GM10847 (cell line): Measurements from ENCODE around the gene COL4A1.

Experiments
- POLR2A ChIP-seq: IDR thresholded peaks from 2 replicates; pipeline ENCODE4 v1.6.1; 2011; ENCODE audit not compliant: insufficient read length; ENCODE audit errors: extremely low read depth

The COL4A1 gene

GRCh38 chr13:110131424-110131823, 175.5 kb downstream of the COL4A1 start:
- TF ChIP-seq POLR2A: no peak

- no peak for TF ChIP-seq POLR2A
Measured at GRCh38 chr13:110130431-110130830, 176.5 kb downstream of the COL4A1 start.

DNA sequence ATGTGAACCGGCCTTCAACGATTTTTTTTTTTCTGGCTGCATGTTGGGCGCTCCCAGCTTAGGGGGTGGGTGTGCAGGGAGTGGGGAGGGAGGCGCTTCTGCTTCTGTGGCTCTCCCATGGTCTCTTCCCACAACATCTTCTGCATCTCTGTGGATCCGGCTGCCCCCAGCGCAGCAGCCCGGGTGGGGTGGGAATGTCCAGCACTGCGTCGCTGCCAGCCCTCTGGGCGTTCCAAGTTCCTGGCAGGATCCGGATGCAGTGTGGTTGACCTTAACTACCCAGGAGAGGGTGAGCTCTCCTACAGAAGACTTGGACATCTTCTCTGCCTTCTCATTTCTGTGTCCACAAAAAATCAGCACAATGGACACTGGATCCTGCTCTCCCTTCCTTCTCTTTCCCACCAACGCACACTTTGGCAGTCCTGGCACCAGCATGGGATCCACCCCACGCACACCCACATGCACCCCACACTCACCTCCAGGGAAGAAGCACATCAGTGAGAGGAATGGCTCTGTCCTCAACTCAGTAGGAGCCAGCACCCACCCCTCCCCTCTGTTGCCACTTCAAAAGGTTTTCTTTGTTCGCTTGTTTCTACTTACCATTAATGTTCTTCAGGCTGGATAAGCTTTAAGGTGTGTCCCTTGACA, 177.3 kb downstream of the COL4A1 start:
- TF ChIP-seq POLR2A: no peak

DNA sequence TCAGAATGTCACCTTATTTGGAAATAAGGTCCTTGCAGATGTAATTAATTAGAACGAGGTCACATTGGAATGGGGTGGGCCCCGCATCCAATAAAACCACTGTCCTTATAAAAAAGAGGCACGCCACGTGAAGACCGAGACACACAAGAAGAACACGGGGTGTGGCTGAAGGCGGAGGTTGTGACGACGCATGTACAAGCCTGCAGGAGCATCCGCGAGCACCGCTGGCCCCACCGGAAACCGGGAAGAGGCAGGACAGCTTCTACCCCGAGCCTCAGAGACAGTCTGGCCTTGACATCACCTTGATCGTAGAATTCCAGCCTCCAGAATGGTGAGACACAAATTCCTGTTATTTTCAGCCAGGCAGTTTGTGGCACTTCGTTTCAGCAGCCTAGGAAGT, 177.9 kb downstream of the COL4A1 start:
- no peak for TF ChIP-seq POLR2A

GRCh38 chr13:110128546-110128945, 178.4 kb downstream of the COL4A1 start:
- TF ChIP-seq POLR2A: no peak

DNA sequence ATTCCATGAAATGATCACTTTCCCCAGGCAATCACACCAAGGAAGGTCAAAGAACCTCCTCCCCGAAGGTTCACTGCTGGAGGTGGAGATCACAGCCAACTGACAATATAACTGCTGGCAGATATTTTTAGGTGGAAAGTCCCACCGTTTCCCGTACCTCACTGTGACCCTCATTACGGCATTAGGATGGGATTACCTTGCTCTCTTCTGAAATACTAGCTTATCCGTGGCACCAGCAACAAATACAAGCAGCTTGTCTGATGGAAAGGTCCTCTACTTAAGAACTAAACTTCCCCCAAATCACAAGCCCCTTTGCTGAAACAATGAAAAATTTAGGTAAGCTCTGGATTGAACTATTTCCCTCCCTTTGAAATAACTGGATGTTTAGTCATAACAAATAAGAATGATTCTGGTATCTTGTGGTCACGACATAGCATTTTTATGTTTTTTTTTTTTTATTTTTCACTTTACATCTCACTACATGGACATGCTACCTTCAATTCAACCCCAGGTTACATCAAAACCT, 178.9 kb downstream of the COL4A1 start:
- TF ChIP-seq POLR2A: no peak

- no peak for TF ChIP-seq POLR2A
Measured at GRCh38 chr13:110126391-110126961, 180.5 kb downstream of the COL4A1 start.

DNA sequence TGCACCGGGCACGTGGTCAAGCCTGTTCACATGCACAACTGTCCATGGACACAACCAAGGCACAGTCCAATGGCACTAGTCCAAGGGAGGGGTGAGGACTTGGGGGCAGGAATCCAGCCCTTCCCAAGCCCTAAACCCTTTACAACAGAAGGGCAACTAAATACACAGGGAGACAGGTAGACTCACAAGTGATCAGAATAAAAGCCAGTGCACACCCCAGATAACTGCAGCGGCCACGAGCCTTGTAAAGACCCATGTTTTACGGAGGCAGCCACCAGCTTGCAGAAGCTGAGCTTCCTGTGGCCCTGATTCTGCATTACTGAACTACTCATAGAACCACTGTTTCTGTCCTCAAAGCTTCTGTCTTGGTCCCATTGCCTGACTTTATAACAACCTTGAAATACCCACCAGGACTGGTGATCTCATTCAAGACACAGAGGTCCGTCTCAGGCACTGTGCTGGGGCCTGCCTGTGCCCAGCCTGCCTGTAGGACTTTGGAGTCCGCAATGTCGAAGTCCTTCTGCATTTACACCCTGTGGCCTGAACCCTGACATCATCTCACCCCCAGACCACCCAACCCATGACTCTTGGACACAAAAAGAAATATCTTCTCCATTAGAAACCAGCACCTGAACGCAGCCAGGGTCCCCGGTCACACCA, 181.2 kb downstream of the COL4A1 start:
- TF ChIP-seq POLR2A: no peak

- no peak for TF ChIP-seq POLR2A
Measured at GRCh38 chr13:110125157-110125556, 181.8 kb downstream of the COL4A1 start.

GRCh38 chr13:110124201-110124940, 182.6 kb downstream of the COL4A1 start:
- no peak for TF ChIP-seq POLR2A

- TF ChIP-seq POLR2A: no peak
Measured at GRCh38 chr13:110123041-110123809, 183.7 kb downstream of the COL4A1 start.

DNA sequence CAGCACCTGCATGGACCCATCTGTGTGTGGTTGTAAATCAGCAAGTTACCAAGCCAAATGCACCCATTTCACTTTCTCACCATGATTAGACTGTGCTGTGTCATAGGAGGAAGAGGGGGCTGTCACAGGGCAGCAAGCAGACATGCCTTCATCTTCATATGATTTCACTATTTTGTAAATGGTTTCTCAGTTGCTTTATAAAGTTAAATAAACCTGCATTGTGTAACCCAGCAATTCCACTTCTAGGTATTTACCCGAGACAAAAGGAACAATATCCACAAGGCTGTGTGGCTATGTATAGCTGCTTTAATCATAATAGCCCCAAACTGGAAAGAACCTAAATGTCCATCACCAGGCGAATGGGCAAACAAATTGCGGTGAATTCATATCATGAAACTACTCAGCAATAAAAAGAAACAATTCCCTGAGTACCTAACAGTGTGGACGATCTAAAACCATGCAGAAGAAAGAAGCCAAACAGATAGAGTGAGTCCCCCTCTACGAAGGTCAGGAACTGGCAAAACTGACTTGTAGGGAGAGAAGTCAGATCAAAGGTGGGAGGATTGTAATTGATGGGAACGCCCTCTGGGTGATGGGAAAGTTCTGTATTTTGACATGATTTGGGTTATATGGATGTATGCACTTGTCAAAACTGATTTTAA, 185.4 kb downstream of the COL4A1 start:
- TF ChIP-seq POLR2A: no peak

DNA sequence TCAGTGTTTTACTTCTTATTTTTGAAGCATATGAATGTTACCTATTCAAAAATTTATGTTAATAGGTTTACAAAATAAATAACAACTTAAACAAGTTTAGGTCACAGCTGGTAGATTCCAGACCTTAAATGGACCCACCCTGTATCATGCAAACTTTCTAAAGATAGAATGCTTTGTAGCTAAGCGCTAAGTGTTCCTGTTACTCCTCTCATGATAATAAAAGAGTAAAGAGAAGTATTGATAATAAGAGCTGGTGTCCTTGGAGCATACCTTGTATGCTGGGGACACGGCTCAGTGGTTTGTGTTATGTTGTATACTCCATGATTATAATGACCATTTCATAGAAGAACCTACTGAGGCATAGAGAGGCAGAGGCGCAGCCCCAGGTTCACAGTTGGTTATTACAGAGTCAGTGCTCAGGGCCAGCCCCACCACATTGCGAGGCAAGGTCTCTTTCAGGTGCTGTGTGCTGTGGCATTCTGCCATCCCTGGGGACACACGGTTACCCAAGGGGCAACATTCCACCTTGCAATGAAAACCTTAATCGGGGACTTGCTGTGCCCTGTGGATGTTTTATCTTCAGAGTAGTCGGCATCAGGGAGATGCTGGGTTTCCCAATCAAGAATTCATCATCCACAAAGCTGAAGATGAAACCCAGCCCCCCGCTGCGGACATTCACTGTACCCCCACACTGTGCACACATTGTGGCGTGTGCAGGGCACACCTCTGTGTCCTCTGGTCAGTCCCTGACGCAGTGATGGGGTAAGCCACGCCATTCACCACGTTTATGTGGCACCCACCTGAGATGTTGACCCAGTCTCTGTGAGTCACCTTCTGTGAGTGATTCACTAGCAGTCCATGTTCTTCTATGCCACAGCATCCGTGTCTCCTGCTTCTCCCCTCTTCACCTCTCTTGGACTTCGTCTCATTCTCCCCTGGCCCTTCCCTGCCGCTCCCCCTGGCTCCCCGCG, 186.7 kb downstream of the COL4A1 start:
- no peak for TF ChIP-seq POLR2A
